Keratinocyte (primary cell): ENCODE data around the gene CHL1.

Experiments used
- EZH2 ChIP-seq: IDR thresholded peaks from one replicate; pipeline ENCODE4 v1.6.1; 2012; ENCODE audit warnings: inconsistent platforms, mild to moderate bottlenecking, low read length, moderate library complexity
- TF ChIP-seq, protein P1 (sequence below), 3 experiments: IDR thresholded peaks in 1 of 3; conservative IDR thresholded peaks in 1 of 3; optimal IDR thresholded peaks in 1 of 3; 2 replicates in 2 of 3; 3 replicates in 1 of 3; pipeline versions ENCODE3 to v1.5.1; 2011; ENCODE audit warnings: low read length in 3 of 3, mild to moderate bottlenecking in 3 of 3, moderate library complexity in 2 of 3, control low read depth in 1 of 3, inconsistent platforms in 1 of 3; ENCODE audit not compliant: insufficient read depth in 2 of 3; ENCODE audit errors: extremely low read depth in 1 of 3

DNA sequence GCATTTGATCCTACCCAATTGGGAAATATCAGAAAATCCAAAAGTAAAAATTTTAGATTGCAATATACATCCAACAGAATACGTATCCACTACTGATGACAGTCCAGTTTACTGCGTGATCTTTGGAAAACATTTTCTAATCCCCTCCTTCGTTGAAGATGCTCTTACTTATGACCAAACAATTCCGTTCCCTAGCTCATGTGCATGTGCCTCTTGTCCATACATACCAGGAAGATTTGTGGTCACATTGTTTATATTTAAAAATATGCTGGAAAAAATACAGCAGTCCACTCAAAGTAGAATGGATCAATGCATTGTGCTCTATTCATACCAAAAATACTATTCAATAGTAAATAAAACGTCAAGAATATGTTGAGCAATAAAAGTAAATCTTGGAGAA is 135.3 kb downstream of the CHL1 start:
- TF ChIP-seq, protein P1, sequence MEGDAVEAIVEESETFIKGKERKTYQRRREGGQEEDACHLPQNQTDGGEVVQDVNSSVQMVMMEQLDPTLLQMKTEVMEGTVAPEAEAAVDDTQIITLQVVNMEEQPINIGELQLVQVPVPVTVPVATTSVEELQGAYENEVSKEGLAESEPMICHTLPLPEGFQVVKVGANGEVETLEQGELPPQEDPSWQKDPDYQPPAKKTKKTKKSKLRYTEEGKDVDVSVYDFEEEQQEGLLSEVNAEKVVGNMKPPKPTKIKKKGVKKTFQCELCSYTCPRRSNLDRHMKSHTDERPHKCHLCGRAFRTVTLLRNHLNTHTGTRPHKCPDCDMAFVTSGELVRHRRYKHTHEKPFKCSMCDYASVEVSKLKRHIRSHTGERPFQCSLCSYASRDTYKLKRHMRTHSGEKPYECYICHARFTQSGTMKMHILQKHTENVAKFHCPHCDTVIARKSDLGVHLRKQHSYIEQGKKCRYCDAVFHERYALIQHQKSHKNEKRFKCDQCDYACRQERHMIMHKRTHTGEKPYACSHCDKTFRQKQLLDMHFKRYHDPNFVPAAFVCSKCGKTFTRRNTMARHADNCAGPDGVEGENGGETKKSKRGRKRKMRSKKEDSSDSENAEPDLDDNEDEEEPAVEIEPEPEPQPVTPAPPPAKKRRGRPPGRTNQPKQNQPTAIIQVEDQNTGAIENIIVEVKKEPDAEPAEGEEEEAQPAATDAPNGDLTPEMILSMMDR (optimal IDR thresholded peaks at IDR 0.05 in 1 of 3, IDR thresholded peaks at IDR 0.05 in 1 of 3, conservative IDR thresholded peaks at IDR 0.05 in 1 of 3; ENCODE audit: extremely low read depth in 1 of 3, insufficient read depth in 2 of 3, low read length in 3 of 3) = no peak
- no peak for TF ChIP-seq EZH2
